ENCODE results near the gene HOXB3. TPM values are rescaled to one million over a fixed set of nuclear protein-coding genes. Genes with fewer than 3 reads are reported as not detected.
A peak's percentile ranks its signal among the peaks of the same experiment; 100 is the strongest.

Gene HOXB3
- total RNA-seq, 1 experiment from 2014 or later: not detected

DNA sequence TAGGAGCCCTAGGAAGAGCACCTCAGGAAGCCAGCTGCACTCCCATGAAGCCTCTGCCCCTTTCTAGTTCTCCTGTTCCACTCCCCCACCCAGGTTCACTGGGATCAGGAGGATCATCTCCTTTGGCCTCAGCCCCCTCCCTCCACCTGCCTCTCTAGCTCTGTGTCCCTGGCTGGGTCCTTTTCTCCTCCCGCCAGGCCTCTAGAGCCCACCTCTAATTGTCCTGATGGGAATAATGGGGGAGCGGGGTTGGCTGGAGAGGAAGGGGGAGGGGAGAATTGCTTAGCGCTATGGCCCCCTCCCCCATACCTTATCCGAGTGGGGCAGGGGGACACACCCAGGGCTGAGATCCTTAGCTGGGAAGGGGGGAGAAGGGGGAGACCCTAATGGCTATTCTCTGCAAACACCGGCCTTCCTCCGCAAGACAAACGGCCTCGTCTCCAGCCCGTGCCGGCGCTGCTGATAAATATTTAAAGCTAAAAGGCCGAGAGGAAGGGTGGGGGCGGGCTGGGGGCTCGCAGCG is 19.8 kb upstream of the HOXB3 start:
- peak overlapping the region; percentile 45 for H3K4me2 ChIP-seq (ENCODE audit: insufficient read depth, insufficient read length, low read length)
- Mint-ChIP-seq H3K9me3 (peaks cover 9 to 16% of the 10 kb centered on the region in 2 experiments), H3K4me3 (no peak overlapping the region), H3K36me3 (ENCODE audit: insufficient read depth in 1 of 3, low read depth in 3 of 3) (no peaks in the 10 kb centered on the region; a peak in 1 of 7 replicates), H3K4me1 (peaks cover 12 to 25% of the 10 kb centered on the region in 2 experiments), H3K27me3 (ENCODE audit: low read depth) (peaks cover 100% of the 10 kb centered on the region), H3K27ac (no peak overlapping the region)
- H3K79me2 ChIP-seq (ENCODE audit: insufficient read depth, low read length): no peaks in the 10 kb centered on the region
- no peak overlapping the region for H2BK5ac ChIP-seq (ENCODE audit: insufficient read length, low read length)
- DNase-seq: peak; percentile 67
- no peak overlapping the region for H2BK20ac ChIP-seq (ENCODE audit: low read depth, low read length, poor library complexity, severe bottlenecking)
- no peak overlapping the region for H3K18ac ChIP-seq (ENCODE audit: insufficient read length, low read depth, low read length)
- no peak overlapping the region for H3T11ph ChIP-seq (ENCODE audit: low read length)
- H4K8ac ChIP-seq (replicated peaks; ENCODE audit: insufficient read length, low read depth, low read length): no peak overlapping the region
- no CpG with 5 or more reads among the region's 15 CpGs for WGBS (ENCODE audit: extremely low coverage, insufficient read length, low lambda C conversion rate)
- H4K91ac ChIP-seq (ENCODE audit: insufficient read length, low read depth, low read length): no peak overlapping the region
- H3K27me3 ChIP-seq (ENCODE audit: insufficient read depth, low read length): peaks cover 95% of the 10 kb centered on the region
- no peak overlapping the region for H2AK5ac ChIP-seq (ENCODE audit: insufficient read length, low read length)
- peaks cover 5% of the 10 kb centered on the region for H3K23me2 ChIP-seq (ENCODE audit: insufficient read length, low read depth, low read length, poor library complexity, severe bottlenecking)
- H3K14ac ChIP-seq (ENCODE audit: insufficient read depth, low read length): no peak overlapping the region
- H4K20me1 ChIP-seq (ENCODE audit: control insufficient read depth, insufficient read depth, insufficient read length): no peaks in the 10 kb centered on the region
- H4K5ac ChIP-seq (ENCODE audit: insufficient read length, low read depth, low read length): no peak overlapping the region
- no peaks in the 10 kb centered on the region for H3K9me3 ChIP-seq (ENCODE audit: control insufficient read depth, low read depth, low read length)
- H3K27ac ChIP-seq (ENCODE audit: insufficient read length, low read depth, low read length): no peak overlapping the region
- no peak overlapping the region for H3K4ac ChIP-seq (ENCODE audit: low read depth, low read length)
- H3K4me1 ChIP-seq (ENCODE audit: insufficient read depth, low read length): no peaks in the 10 kb centered on the region
- H3K79me1 ChIP-seq (ENCODE audit: insufficient read depth, low read depth, low read length, poor library complexity, severe bottlenecking): no peaks in the 10 kb centered on the region
- H2AFZ ChIP-seq (ENCODE audit: low read length): no peak overlapping the region
- TF ChIP-seq, protein P1, sequence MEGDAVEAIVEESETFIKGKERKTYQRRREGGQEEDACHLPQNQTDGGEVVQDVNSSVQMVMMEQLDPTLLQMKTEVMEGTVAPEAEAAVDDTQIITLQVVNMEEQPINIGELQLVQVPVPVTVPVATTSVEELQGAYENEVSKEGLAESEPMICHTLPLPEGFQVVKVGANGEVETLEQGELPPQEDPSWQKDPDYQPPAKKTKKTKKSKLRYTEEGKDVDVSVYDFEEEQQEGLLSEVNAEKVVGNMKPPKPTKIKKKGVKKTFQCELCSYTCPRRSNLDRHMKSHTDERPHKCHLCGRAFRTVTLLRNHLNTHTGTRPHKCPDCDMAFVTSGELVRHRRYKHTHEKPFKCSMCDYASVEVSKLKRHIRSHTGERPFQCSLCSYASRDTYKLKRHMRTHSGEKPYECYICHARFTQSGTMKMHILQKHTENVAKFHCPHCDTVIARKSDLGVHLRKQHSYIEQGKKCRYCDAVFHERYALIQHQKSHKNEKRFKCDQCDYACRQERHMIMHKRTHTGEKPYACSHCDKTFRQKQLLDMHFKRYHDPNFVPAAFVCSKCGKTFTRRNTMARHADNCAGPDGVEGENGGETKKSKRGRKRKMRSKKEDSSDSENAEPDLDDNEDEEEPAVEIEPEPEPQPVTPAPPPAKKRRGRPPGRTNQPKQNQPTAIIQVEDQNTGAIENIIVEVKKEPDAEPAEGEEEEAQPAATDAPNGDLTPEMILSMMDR (conservative IDR thresholded peaks at IDR 0.05): no peak
- H3K56ac ChIP-seq (ENCODE audit: insufficient read length, low read depth, low read length): no peak overlapping the region
- no peak overlapping the region for H2BK15ac ChIP-seq (ENCODE audit: low read depth, low read length)
- no peak overlapping the region for H2BK120ac ChIP-seq (ENCODE audit: low read depth, low read length, poor library complexity, severe bottlenecking)
- H2BK12ac ChIP-seq (ENCODE audit: insufficient read length, low read depth, low read length): no peak overlapping the region
- H3K9ac ChIP-seq (ENCODE audit: extremely low read depth, insufficient read length, low read length): no peak overlapping the region
- no peak overlapping the region for H3K23ac ChIP-seq (ENCODE audit: insufficient read length, low read depth, low read length)
